ENCODE measurements around the gene SOS2.

DNA sequence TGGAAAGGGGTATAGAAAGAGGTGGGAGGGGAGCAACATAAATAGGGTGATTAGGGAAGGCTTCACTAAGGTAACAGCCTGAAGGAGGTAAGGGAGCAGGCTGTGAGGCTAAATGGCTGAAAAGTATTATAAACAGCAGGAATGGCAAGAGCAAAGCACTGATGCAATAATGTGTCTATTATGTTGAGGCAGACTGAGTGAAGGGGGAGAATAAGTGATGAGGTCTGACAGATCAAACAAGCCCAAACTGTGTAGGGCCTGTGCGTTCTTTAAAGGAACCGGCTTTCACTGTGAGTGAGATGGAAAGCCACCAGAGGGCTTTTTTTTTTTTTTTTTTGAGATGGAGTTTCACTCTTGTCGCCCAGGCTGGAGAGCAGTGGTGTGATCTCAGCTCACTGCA, 108.3 kb downstream of the SOS2 start:
- TF ChIP-seq, protein P1, sequence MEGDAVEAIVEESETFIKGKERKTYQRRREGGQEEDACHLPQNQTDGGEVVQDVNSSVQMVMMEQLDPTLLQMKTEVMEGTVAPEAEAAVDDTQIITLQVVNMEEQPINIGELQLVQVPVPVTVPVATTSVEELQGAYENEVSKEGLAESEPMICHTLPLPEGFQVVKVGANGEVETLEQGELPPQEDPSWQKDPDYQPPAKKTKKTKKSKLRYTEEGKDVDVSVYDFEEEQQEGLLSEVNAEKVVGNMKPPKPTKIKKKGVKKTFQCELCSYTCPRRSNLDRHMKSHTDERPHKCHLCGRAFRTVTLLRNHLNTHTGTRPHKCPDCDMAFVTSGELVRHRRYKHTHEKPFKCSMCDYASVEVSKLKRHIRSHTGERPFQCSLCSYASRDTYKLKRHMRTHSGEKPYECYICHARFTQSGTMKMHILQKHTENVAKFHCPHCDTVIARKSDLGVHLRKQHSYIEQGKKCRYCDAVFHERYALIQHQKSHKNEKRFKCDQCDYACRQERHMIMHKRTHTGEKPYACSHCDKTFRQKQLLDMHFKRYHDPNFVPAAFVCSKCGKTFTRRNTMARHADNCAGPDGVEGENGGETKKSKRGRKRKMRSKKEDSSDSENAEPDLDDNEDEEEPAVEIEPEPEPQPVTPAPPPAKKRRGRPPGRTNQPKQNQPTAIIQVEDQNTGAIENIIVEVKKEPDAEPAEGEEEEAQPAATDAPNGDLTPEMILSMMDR (IDR thresholded peaks at IDR 0.05): no peak
- no peak for TF ChIP-seq POLR2A (IDR thresholded peaks at IDR 0.05)
